Right atrium auricular region (tissue), 2 donors: ENCODE results near the gene CTAG2. TPM values are rescaled to one million over a fixed set of nuclear protein-coding genes. Genes with fewer than 3 reads are reported as not detected.
"Not testable (repeated sequence)": the region's sequence is repeated elsewhere in the genome, so short reads cannot be mapped to it uniquely, and the experiment has no call there.

Source experiments
- DNase-seq: peaks from one replicate; pipeline ENCODE4 v3.0.0-alpha.2; 2019; ENCODE audit warnings: low spot score
- H3K27ac ChIP-seq, 2 donors: fragments of 200-600 bp; sonication (generic); 1 replicate in 1 of 2; 2 replicates in 1 of 2; pipeline ENCODE4 v1.5.1; 2016 to 2019
- H3K27me3 ChIP-seq, 2 donors: fragments of 200-600 bp; sonication (generic); one replicate each; pipeline versions ENCODE4 v1.5.1 to v1.6.0; 2017 to 2019
- H3K36me3 ChIP-seq: fragments of 200-600 bp; sonication (generic); one replicate; pipeline ENCODE4 v1.5.1; 2016
- H3K4me1 ChIP-seq, 2 donors: fragments of 200-600 bp; sonication (generic); one replicate each; pipeline versions ENCODE4 v1.5.1 to v1.6.0; 2017 to 2019
- H3K4me3 ChIP-seq, 2 donors: fragments of 200-600 bp; sonication (generic); 1 replicate in 1 of 2; 2 replicates in 1 of 2; pipeline ENCODE4 v1.5.1; 2017 to 2019; ENCODE audit warnings: mild to moderate bottlenecking in 1 of 2, moderate library complexity in 1 of 2
- H3K9me3 ChIP-seq, 2 donors: fragments of 200-600 bp; sonication (generic); one replicate each; pipeline ENCODE4 v1.5.1; 2019
- CTCF ChIP-seq, 2 donors: fragments of 200-600 bp; sonication (generic); IDR thresholded peaks; one replicate each; pipeline ENCODE4 v1.5.1; 2019; ENCODE audit warnings: antibody characterized with exemption in 2 of 2
- total RNA-seq, 2 donors: library from RNA; depleted of rRNA; stranded (reverse); fragments of >200 nt; gene quantifications; one replicate each; pipeline ENCODE4 v1.1.0, GENCODE V29; 2016

The CTAG2 gene
- total RNA-seq = not detected

- H3K4me3 ChIP-seq = not testable (repeated sequence)
Measured at GRCh38 chrX:154653413-154653812, at the start of gene CTAG2. TSS of gene CTAG2 (minus strand) at chrX:154653579. CDS start at chrX:154653515, 64 bp downstream.

GRCh38 chrX:154698630-154699248 lies 45.4 kb upstream of the CTAG2 start:
- Histone ChIP-seq H3K4me3 (no peak overlapping the region), H3K36me3 (peaks cover 5% of the 10 kb centered on the region), H3K27me3 (no peaks in the 10 kb centered on the region), H3K9me3 (no peaks in the 10 kb centered on the region), H3K4me1 (peaks cover 0 to 16% of the 10 kb centered on the region in 2 donors), H3K27ac (peak overlapping the region in 1 of 2 donors; percentile 32)
- DNase-seq = no peak
- no peak for TF ChIP-seq CTCF (IDR thresholded peaks at IDR 0.05)

More at GRCh38 chrX:154653413-154653812, at the start of gene CTAG2:
- H3K4me1 ChIP-seq, DNase-seq, H3K27me3 ChIP-seq, H3K27ac ChIP-seq, H3K9me3 ChIP-seq, H3K36me3 ChIP-seq: not testable (repeated sequence)

GRCh38 chrX:154696676-154697045 lies 43.3 kb upstream of the CTAG2 start:
- Histone ChIP-seq H3K27ac (no peak overlapping the region), H3K4me3 (no peak overlapping the region), H3K9me3 (no peaks in the 10 kb centered on the region), H3K36me3 (peaks cover 5% of the 10 kb centered on the region), H3K27me3 (no peaks in the 10 kb centered on the region), H3K4me1 (peaks cover 0 to 16% of the 10 kb centered on the region in 2 donors)
- DNase-seq = no peak
- TF ChIP-seq CTCF (IDR thresholded peaks at IDR 0.05) = no peak

- no peaks in the 10 kb centered on the region for H3K27me3 ChIP-seq
- peaks cover 0 to 16% of the 10 kb centered on the region in 2 donors for H3K4me1 ChIP-seq
- peaks cover 5% of the 10 kb centered on the region for H3K36me3 ChIP-seq
- no peaks in the 10 kb centered on the region for H3K9me3 ChIP-seq
- no peak for TF ChIP-seq CTCF (IDR thresholded peaks at IDR 0.05)
- DNase-seq = no peak
- H3K27ac ChIP-seq = peak overlapping the region; percentile 13 to 58
- no peak overlapping the region for H3K4me3 ChIP-seq
Measured at GRCh38 chrX:154695911-154696675, 42.7 kb upstream of the CTAG2 start.

- H3K27ac ChIP-seq = no peak overlapping the region
- H3K27me3 ChIP-seq = no peaks in the 10 kb centered on the region
- peaks cover 5% of the 10 kb centered on the region for H3K36me3 ChIP-seq
- no peak overlapping the region for H3K4me3 ChIP-seq
- TF ChIP-seq CTCF (IDR thresholded peaks at IDR 0.05) = no peak
- no peaks in the 10 kb centered on the region for H3K9me3 ChIP-seq
- no peak for DNase-seq
- peaks cover 0 to 9% of the 10 kb centered on the region in 2 donors for H3K4me1 ChIP-seq
Measured at GRCh38 chrX:154693394-154693793, 40.0 kb upstream of the CTAG2 start.

- H3K9me3 ChIP-seq, H3K36me3 ChIP-seq, DNase-seq, H3K27ac ChIP-seq, H3K27me3 ChIP-seq, H3K4me1 ChIP-seq, H3K4me3 ChIP-seq: not testable (repeated sequence)
Measured at GRCh38 chrX:154690438-154690837, 37.1 kb upstream of the CTAG2 start.

GRCh38 chrX:154672084-154672483 lies 18.7 kb upstream of the CTAG2 start:
- not testable (repeated sequence) for H3K36me3 ChIP-seq, H3K4me3 ChIP-seq, H3K27ac ChIP-seq, H3K27me3 ChIP-seq, DNase-seq, H3K4me1 ChIP-seq
- H3K9me3 ChIP-seq = peaks cover 0 to 20% of the 10 kb centered on the region in 2 donors

- H3K4me3 ChIP-seq, H3K27ac ChIP-seq, H3K27me3 ChIP-seq, H3K4me1 ChIP-seq, DNase-seq, H3K36me3 ChIP-seq: not testable (repeated sequence)
- peaks cover 0 to 20% of the 10 kb centered on the region in 2 donors for H3K9me3 ChIP-seq
Measured at GRCh38 chrX:154670848-154671247, 17.5 kb upstream of the CTAG2 start.
